H1 (cell line): ENCODE data around the gene KCNMA1. TPM values are rescaled to one million over a fixed set of nuclear protein-coding genes. Genes with fewer than 3 reads are reported as not detected.

ENCODE experiments used
- CTCF ChIA-PET: fragments of 300-600 bp; sonication (Branson Sonifier 250); formaldehyde crosslinking; loops from one replicate; lab custom pipeline; 2021; ENCODE audit not compliant: partially characterized antibody; lab: Charles Lee
- POLR2A ChIA-PET: fragments of 300-600 bp; sonication (Branson Sonifier 250); formaldehyde crosslinking; loops from one replicate; lab custom pipeline; 2021; ENCODE audit warnings: inconsistent platforms; ENCODE audit not compliant: partially characterized antibody; lab: Charles Lee
- DNase-seq, 2 experiments: peaks; one replicate each; pipeline versions ENCODE4 v3.0.0 to v3.0.0-alpha.2; 2010 to 2022; ENCODE audit warnings: low spot score in 2 of 2, low read depth in 1 of 2, mixed read lengths in 1 of 2
- FAIRE-seq: peaks from 2 replicates; lab custom pipeline; 2011; peaks lifted over from hg19 to GRCh38; lab: Jason Lieb, UNC
- H2AFZ ChIP-seq: 2 replicates; pipeline ENCODE4 v1.8.1; 2012; ENCODE audit warnings: low read length, inconsistent platforms
- H2AK5ac ChIP-seq: 2 replicates; pipeline ENCODE4 v1.6.1; 2013; ENCODE audit warnings: low read depth, low read length
- H2BK120ac ChIP-seq: replicated peaks from 2 replicates; pipeline ENCODE3; 2013; ENCODE audit warnings: low read depth, low read length, inconsistent platforms
- H2BK12ac ChIP-seq: 2 replicates; pipeline ENCODE4 v1.6.1; 2013; ENCODE audit warnings: low read depth, low read length
- H2BK15ac ChIP-seq: 2 replicates; pipeline ENCODE4 v1.6.1; 2013; ENCODE audit warnings: low read length
- H2BK20ac ChIP-seq: 2 replicates; pipeline ENCODE4 v1.6.1; 2013; ENCODE audit warnings: low read length
- H2BK5ac ChIP-seq: 2 replicates; pipeline ENCODE4 v1.6.1; 2013; ENCODE audit warnings: low read depth, low read length
- H3K14ac ChIP-seq: 2 replicates; pipeline ENCODE4 v1.6.1; 2013; ENCODE audit warnings: inconsistent platforms; ENCODE audit not compliant: insufficient read length
- H3K18ac ChIP-seq: 2 replicates; pipeline ENCODE4 v1.6.1; 2013; ENCODE audit warnings: low read length; ENCODE audit errors: extremely low read depth
- H3K23ac ChIP-seq: 2 replicates; pipeline ENCODE4 v1.6.1; 2013; ENCODE audit warnings: inconsistent platforms; ENCODE audit not compliant: insufficient read length
- H3K23me2 ChIP-seq: 2 replicates; pipeline ENCODE4 v1.6.1; 2013; ENCODE audit warnings: low read depth, low read length
- H3K27ac ChIP-seq: 2 replicates; pipeline ENCODE4 v1.6.1; 2011; ENCODE audit warnings: low read depth, low read length, inconsistent platforms
- H3K27me3 ChIP-seq, 4 experiments: replicated peaks in 1 of 4; 1 replicate in 1 of 4; 2 replicates in 3 of 4; pipeline versions ENCODE4 v1.6.1 to v1.8.1; 2011 to 2013; ENCODE audit warnings: low read length in 3 of 4, mild to moderate bottlenecking in 3 of 4, inconsistent platforms in 2 of 4, mixed read lengths in 2 of 4, moderate library complexity in 1 of 4; ENCODE audit not compliant: control insufficient read depth in 3 of 4, insufficient read depth in 3 of 4; ENCODE audit errors: extremely low read depth in 1 of 4
- H3K36me3 ChIP-seq, 4 experiments: 2 replicates each; pipeline versions ENCODE4 v1.6.1 to v1.8.1; 2011 to 2013; ENCODE audit warnings: mild to moderate bottlenecking in 4 of 4, low read length in 3 of 4, moderate library complexity in 2 of 4, control low read depth in 1 of 4, inconsistent platforms in 1 of 4; ENCODE audit not compliant: insufficient read depth in 4 of 4, control insufficient read depth in 2 of 4
- H3K4ac ChIP-seq: replicated peaks from 2 replicates; pipeline ENCODE3; 2013; ENCODE audit warnings: low read length, low read depth, mixed read lengths, inconsistent platforms; ENCODE audit not compliant: insufficient read length
- H3K4me1 ChIP-seq, 4 experiments: replicated peaks in 1 of 4; 1 replicate in 1 of 4; 2 replicates in 3 of 4; pipeline versions ENCODE4 v1.6.1 to v1.8.1; 2011 to 2013; ENCODE audit warnings: low read length in 3 of 4, inconsistent platforms in 2 of 4, mixed read lengths in 1 of 4; ENCODE audit not compliant: insufficient read depth in 4 of 4, control insufficient read depth in 3 of 4
- H3K4me2 ChIP-seq, 2 experiments: 2 replicates each; pipeline versions ENCODE4 v1.6.1 to v1.8.1; 2011 to 2013; ENCODE audit warnings: low read depth in 2 of 2, low read length in 2 of 2, control low read depth in 1 of 2, inconsistent platforms in 1 of 2, mild to moderate bottlenecking in 1 of 2; ENCODE audit not compliant: insufficient read depth in 1 of 2
- H3K4me3 ChIP-seq, 4 experiments: fragments of 200-600, 300-600 bp in 1 of 4; sonication (generic), shearing (Covaris generic), sonication (Bioruptor Twin) in 1 of 4; 2 replicates each; pipeline versions ENCODE4 v1.5.1 to v1.8.1; 2011 to 2016; ENCODE audit warnings: low read length in 4 of 4, low read depth in 3 of 4, control low read depth in 2 of 4, inconsistent platforms in 2 of 4, mild to moderate bottlenecking in 2 of 4, mixed read lengths in 1 of 4, moderate library complexity in 1 of 4; ENCODE audit not compliant: insufficient read depth in 2 of 4; ENCODE audit errors: extremely low read depth in 1 of 4
- H3K56ac ChIP-seq: replicated peaks from 2 replicates; pipeline ENCODE3; 2013; ENCODE audit warnings: low read depth, mild to moderate bottlenecking, mixed read lengths, low read length, inconsistent platforms; ENCODE audit not compliant: insufficient read length
- H3K79me1 ChIP-seq: 2 replicates; pipeline ENCODE4 v1.6.1; 2013; ENCODE audit warnings: low read depth, low read length, control low read depth
- H3K79me2 ChIP-seq, 2 experiments: 2 replicates each; pipeline versions ENCODE4 v1.6.1 to v1.8.1; 2012 to 2013; ENCODE audit warnings: low read length in 2 of 2, mild to moderate bottlenecking in 2 of 2, inconsistent platforms in 1 of 2; ENCODE audit not compliant: insufficient read depth in 2 of 2, control insufficient read depth in 1 of 2
- H3K9ac ChIP-seq, 4 experiments: replicated peaks in 1 of 4; 1 replicate in 1 of 4; 2 replicates in 3 of 4; pipeline versions ENCODE4 v1.6.1 to v1.8.1; 2011 to 2013; ENCODE audit warnings: low read depth in 3 of 4, low read length in 3 of 4, control low read depth in 2 of 4, mild to moderate bottlenecking in 2 of 4, moderate library complexity in 2 of 4, inconsistent platforms in 1 of 4; ENCODE audit errors: extremely low read depth in 1 of 4
- H3K9me3 ChIP-seq, 2 experiments: 2 replicates each; pipeline versions ENCODE4 v1.6.1 to v1.8.1; 2012 to 2013; ENCODE audit warnings: mild to moderate bottlenecking in 2 of 2, moderate library complexity in 2 of 2, control low read depth in 1 of 2, inconsistent platforms in 1 of 2, low read depth in 1 of 2, low read length in 1 of 2, mixed read lengths in 1 of 2; ENCODE audit not compliant: insufficient read depth in 2 of 2
- H4K20me1 ChIP-seq, 2 experiments: replicated peaks in 1 of 2; 2 replicates each; pipeline versions ENCODE3 to v1.8.1; 2011 to 2013; ENCODE audit warnings: inconsistent platforms in 2 of 2, low read length in 2 of 2, mild to moderate bottlenecking in 1 of 2; ENCODE audit not compliant: insufficient read depth in 2 of 2, control insufficient read depth in 1 of 2
- H4K5ac ChIP-seq: 2 replicates; pipeline ENCODE4 v1.6.1; 2013; ENCODE audit warnings: low read length, low read depth, mixed read lengths, inconsistent platforms; ENCODE audit not compliant: insufficient read length
- H4K8ac ChIP-seq: 2 replicates; pipeline ENCODE4 v1.8.0; 2013; ENCODE audit warnings: mild to moderate bottlenecking, moderate library complexity, low read length, inconsistent platforms; ENCODE audit not compliant: insufficient read depth; ENCODE audit errors: extremely low read depth
- H4K91ac ChIP-seq: replicated peaks from 2 replicates; pipeline ENCODE3; 2013; ENCODE audit warnings: low read length, mixed read lengths, inconsistent platforms; ENCODE audit not compliant: insufficient read length
- ATF3 ChIP-seq: IDR thresholded peaks from 2 replicates; pipeline ENCODE4 v1.6.1; 2011; ENCODE audit warnings: low read depth, mild to moderate bottlenecking, low read length; ENCODE audit not compliant: insufficient read depth
- BRCA1 ChIP-seq: IDR thresholded peaks from 2 replicates; pipeline ENCODE4 v1.6.1; 2012; ENCODE audit warnings: low read depth, low read length, improper control_type of control experiment
- CEBPB ChIP-seq: IDR thresholded peaks from 2 replicates; pipeline ENCODE4 v1.6.1; 2012; ENCODE audit warnings: low read depth, low read length
- CHD1 ChIP-seq: IDR thresholded peaks from 2 replicates; pipeline ENCODE4 v1.6.1; 2012; ENCODE audit warnings: low read depth, low read length, improper control_type of control experiment
- CHD2 ChIP-seq: IDR thresholded peaks from 2 replicates; pipeline ENCODE4 v1.6.1; 2012; ENCODE audit warnings: low read length, improper control_type of control experiment
- MAFK ChIP-seq: IDR thresholded peaks from 2 replicates; pipeline ENCODE4 v1.6.1; 2012; ENCODE audit warnings: low read depth, mild to moderate bottlenecking, improper control_type of control experiment, low read length
- POU5F1 ChIP-seq: IDR thresholded peaks from 2 replicates; pipeline ENCODE4 v1.6.1; 2011; ENCODE audit warnings: low read depth, mild to moderate bottlenecking, low read length, moderate library complexity
- RBBP5 ChIP-seq: IDR thresholded peaks from 2 replicates; pipeline ENCODE4 v1.7.1; 2012; ENCODE audit warnings: low read depth, mild to moderate bottlenecking, inconsistent platforms, low read length, moderate library complexity, borderline replicate concordance
- RFX5 ChIP-seq: IDR thresholded peaks from 2 replicates; pipeline ENCODE4 v1.6.1; 2011; ENCODE audit warnings: low read depth, low read length, improper control_type of control experiment, borderline replicate concordance
- SIX5 ChIP-seq: IDR thresholded peaks from 2 replicates; pipeline ENCODE4 v1.6.1; 2011; ENCODE audit warnings: mild to moderate bottlenecking, low read depth, low read length
- TBP ChIP-seq: IDR thresholded peaks from 2 replicates; pipeline ENCODE4 v1.6.1; 2011; ENCODE audit warnings: low read depth, low read length, improper control_type of control experiment
- WGBS, 2 experiments: shearing (Covaris generic) in 1 of 2; methylation state at CpG; one replicate each; pipeline versions ENCODE4 v1.1.6 to v1.1.7; 2013 to 2015; ENCODE audit warnings: low lambda C conversion rate in 2 of 2, mixed read lengths in 2 of 2, inconsistent platforms in 1 of 2, low coverage in 1 of 2, missing lambda C conversion rate in 1 of 2; ENCODE audit not compliant: insufficient replicate concordance in 2 of 2, insufficient coverage in 1 of 2, insufficient read length in 1 of 2; ENCODE audit errors: extremely low coverage in 1 of 2, missing lambda C conversion rate in 1 of 2; 5-methylcytosine and 5-hydroxymethylcytosine counted together
- polyA plus RNA-seq, 7 experiments: library from polyadenylated mRNA; depleted of rRNA in 3 of 7; stranded (reverse) in 5 of 7; unstranded in 2 of 7; fragments of >200 nt in 5 of 7; fragments of 200-250 nt in 2 of 7; gene quantifications; 1 replicate in 5 of 7; 2 replicates in 1 of 7; 4 replicates in 1 of 7; pipeline versions ENCODE4 v1.2.1 to v1.2.3, GENCODE V29; 2011 to 2013; ENCODE audit warnings: missing spikeins in 2 of 7, mixed read lengths in 2 of 7
- total RNA-seq: library from RNA; stranded (reverse); fragmentation: NEBNext Ultra II Directional; extraction: Animal tissue kit (Norgen Biotek cat#: 25700); gene quantifications from 2 replicates; pipeline ENCODE4 v1.2.1, GENCODE V29; 2021
- TF ChIP-seq, protein P1 (sequence below), 3 experiments: IDR thresholded peaks; 1 replicate in 2 of 3; 2 replicates in 1 of 3; pipeline versions ENCODE4 v1.5.1 to v1.6.1; 2011; ENCODE audit warnings: low read length in 3 of 3, mild to moderate bottlenecking in 3 of 3, inconsistent platforms in 2 of 3, low read depth in 1 of 3, moderate library complexity in 1 of 3; ENCODE audit not compliant: insufficient read depth in 1 of 3; ENCODE audit errors: control extremely low read depth in 1 of 3

Gene KCNMA1
- total and polyA plus RNA-seq, 2 of the 8 experiments (the other 6 are each of a cell fraction or from before 2014, with no cell fraction given): 10.2 to 11.1 TPM

DNA sequence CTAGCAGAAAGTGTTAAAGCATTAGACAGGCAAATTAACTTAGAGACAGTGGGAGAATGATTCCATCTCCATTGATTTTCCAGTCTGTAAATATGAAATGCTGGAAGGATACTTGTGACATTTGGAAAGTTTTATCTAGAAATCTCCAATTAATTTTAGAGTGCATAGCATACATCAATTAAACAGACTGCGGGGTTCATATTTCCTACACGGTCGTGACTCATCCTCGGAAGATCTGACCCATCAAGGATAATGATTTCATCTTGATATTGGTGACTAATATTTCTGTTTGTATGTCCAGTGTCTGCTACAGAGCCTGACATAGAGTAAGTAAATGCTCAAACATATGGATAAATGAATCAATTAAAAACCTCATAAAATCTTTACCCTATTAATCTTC, 474.9 kb downstream of the KCNMA1 start:
- Histone ChIP-seq H2AK5ac (no peak overlapping the region), H3K79me1 (no peaks in the 10 kb centered on the region), H2BK12ac (no peak overlapping the region), H2BK20ac (no peak overlapping the region), H3K27me3 (no peaks in the 10 kb centered on the region), H2AFZ (no peak overlapping the region), H2BK120ac (no peak overlapping the region), H3K23ac (no peak overlapping the region), H3K56ac (no peak overlapping the region), H3K4ac (no peak overlapping the region), H4K20me1 (no peaks in the 10 kb centered on the region), H4K91ac (no peak overlapping the region), H3K36me3 (no peaks in the 10 kb centered on the region), H3K79me2 (no peaks in the 10 kb centered on the region), H4K5ac (no peak overlapping the region), H3K23me2 (no peaks in the 10 kb centered on the region), H4K8ac (no peak overlapping the region), H3K4me1 (peaks cover 0 to 7% (median 0%) of the 10 kb centered on the region in 4 experiments; a peak in 1 of 7 replicates), H2BK15ac (no peak overlapping the region), H3K9ac (no peak overlapping the region), H3K18ac (no peak overlapping the region), H2BK5ac (no peak overlapping the region), H3K9me3 (no peaks in the 10 kb centered on the region), H3K27ac (no peak overlapping the region), H3K14ac (no peak overlapping the region), H3K4me3 (no peak overlapping the region), H3K4me2 (no peak overlapping the region)
- DNase-seq (no peak), FAIRE-seq (no peak)
- POLR2A ChIA-PET: no interaction called here
- WGBS, 2 experiments: 98% methylated on average over 4 of the region's 4 CpGs; no CpG with 5 or more reads in 1 of the 2 experiments
- CTCF ChIA-PET: interaction anchor here (0.7 to 4.7 kb wide), 4 partner anchors 11 to 475 kb away, joined by 3 to 32 read pairs (median 3); partner anchors contain the start of gene KCNMA1
- TF ChIP-seq TBP: no peak
- no peak for TF ChIP-seq MAFK
- TF ChIP-seq BRCA1: no peak
- no peak for TF ChIP-seq POU5F1
- no peak for TF ChIP-seq RBBP5
- no peak for TF ChIP-seq RFX5
- TF ChIP-seq CHD2: no peak
- no peak for TF ChIP-seq ATF3
- no peak for TF ChIP-seq CHD1
- no peak for TF ChIP-seq SIX5
- no peak for TF ChIP-seq CEBPB
- TF ChIP-seq, protein P1, sequence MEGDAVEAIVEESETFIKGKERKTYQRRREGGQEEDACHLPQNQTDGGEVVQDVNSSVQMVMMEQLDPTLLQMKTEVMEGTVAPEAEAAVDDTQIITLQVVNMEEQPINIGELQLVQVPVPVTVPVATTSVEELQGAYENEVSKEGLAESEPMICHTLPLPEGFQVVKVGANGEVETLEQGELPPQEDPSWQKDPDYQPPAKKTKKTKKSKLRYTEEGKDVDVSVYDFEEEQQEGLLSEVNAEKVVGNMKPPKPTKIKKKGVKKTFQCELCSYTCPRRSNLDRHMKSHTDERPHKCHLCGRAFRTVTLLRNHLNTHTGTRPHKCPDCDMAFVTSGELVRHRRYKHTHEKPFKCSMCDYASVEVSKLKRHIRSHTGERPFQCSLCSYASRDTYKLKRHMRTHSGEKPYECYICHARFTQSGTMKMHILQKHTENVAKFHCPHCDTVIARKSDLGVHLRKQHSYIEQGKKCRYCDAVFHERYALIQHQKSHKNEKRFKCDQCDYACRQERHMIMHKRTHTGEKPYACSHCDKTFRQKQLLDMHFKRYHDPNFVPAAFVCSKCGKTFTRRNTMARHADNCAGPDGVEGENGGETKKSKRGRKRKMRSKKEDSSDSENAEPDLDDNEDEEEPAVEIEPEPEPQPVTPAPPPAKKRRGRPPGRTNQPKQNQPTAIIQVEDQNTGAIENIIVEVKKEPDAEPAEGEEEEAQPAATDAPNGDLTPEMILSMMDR (IDR thresholded peaks at IDR 0.05; ENCODE audit: control extremely low read depth in 1 of 3, insufficient read depth in 1 of 3, low read depth in 1 of 3, low read length in 3 of 3): no peak
